ENCODE data around the gene OSTN.

OSTN gene

GRCh38 chr3:191296041-191296541 lies 97.0 kb downstream of the OSTN start:
- H3K4me3 ChIP-seq (replicated peaks in 1 of 2; ENCODE audit: low read depth in 2 of 2, low read length in 2 of 2) = no peak overlapping the region
- TF ChIP-seq, protein P1, sequence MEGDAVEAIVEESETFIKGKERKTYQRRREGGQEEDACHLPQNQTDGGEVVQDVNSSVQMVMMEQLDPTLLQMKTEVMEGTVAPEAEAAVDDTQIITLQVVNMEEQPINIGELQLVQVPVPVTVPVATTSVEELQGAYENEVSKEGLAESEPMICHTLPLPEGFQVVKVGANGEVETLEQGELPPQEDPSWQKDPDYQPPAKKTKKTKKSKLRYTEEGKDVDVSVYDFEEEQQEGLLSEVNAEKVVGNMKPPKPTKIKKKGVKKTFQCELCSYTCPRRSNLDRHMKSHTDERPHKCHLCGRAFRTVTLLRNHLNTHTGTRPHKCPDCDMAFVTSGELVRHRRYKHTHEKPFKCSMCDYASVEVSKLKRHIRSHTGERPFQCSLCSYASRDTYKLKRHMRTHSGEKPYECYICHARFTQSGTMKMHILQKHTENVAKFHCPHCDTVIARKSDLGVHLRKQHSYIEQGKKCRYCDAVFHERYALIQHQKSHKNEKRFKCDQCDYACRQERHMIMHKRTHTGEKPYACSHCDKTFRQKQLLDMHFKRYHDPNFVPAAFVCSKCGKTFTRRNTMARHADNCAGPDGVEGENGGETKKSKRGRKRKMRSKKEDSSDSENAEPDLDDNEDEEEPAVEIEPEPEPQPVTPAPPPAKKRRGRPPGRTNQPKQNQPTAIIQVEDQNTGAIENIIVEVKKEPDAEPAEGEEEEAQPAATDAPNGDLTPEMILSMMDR (IDR thresholded peaks at IDR 0.05; ENCODE audit: low read depth, low read length) = no peak
- no peak for DNase-seq (ENCODE audit: low read depth in 2 of 2)

DNA sequence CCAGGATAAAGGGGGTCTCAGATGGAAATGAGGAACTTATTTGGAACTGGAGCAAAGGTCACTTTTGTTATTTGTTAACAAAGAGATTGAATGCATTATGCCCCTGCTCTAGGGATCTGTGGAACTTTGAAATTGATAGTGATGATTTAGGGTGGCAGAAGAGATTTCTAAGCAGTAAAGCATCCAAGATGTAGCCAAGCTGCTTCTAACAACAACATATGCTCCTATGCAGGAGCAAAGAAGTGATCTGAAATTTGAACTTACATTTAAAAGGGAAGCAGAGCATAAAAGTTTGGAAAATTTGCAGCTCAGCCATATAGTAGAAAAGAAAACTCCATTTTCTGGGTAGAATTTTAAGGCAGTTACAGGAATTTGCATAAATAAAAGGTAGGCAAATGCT lies 99.8 kb downstream of the OSTN start:
- H3K4me3 ChIP-seq (replicated peaks in 1 of 2; ENCODE audit: low read depth in 2 of 2, low read length in 2 of 2) = no peak overlapping the region
- no peak for DNase-seq (ENCODE audit: low read depth in 2 of 2)
- TF ChIP-seq, protein P1 (IDR thresholded peaks at IDR 0.05; ENCODE audit: low read depth, low read length) = no peak

DNA sequence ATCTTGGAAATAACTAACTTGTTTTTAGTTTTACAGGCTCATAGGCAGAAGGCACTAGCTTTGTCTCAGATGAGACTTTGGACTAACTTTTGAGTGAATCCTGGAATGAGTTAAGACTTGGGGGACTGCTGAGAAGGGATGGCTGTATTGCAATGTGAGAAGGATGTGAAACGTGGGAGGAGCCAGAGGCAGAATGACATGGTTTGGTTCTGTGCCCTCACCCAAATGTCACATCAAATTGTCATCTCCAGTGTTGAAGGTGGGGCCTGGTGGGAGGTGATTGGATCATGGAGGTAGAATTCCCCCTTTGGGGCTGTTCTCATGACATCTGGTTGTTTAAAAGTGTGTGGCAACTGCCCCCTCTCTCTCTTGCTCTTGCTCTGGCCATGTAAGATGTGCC lies 101.4 kb downstream of the OSTN start:
- TF ChIP-seq, protein P1 (IDR thresholded peaks at IDR 0.05; ENCODE audit: low read depth, low read length) = no peak

DNA sequence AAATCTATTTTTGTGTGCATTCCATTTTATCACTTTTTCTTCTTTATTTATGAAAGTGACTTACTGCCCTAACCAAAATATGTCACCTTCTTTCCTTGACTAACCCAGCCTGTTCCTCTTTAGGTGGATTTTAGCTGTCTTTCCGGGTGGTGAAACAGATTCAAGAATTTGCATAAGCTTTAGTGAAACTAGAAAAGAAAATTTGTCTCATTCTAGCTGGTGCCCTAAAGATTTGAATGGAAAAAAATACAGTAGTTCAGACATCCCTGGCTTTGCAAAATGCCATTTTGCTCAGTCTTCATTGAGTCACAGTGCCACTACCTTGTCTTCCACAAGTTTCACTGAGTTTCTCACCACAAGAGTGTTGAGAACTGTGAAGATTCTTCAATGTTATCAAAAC lies 102.0 kb downstream of the OSTN start:
- H3K4me3 ChIP-seq (replicated peaks in 1 of 2; ENCODE audit: low read depth in 2 of 2, low read length in 2 of 2) = no peak overlapping the region
- no peak for DNase-seq (ENCODE audit: low read depth in 2 of 2)
- TF ChIP-seq, protein P1 (IDR thresholded peaks at IDR 0.05; ENCODE audit: low read depth, low read length) = no peak

More for the DNA sequence above, 101.4 kb downstream of the OSTN start:
- no peak overlapping the region for H3K4me3 ChIP-seq (replicated peaks in 1 of 2; ENCODE audit: low read depth in 2 of 2, low read length in 2 of 2)
- DNase-seq (ENCODE audit: low read depth in 2 of 2) = no peak

DNA sequence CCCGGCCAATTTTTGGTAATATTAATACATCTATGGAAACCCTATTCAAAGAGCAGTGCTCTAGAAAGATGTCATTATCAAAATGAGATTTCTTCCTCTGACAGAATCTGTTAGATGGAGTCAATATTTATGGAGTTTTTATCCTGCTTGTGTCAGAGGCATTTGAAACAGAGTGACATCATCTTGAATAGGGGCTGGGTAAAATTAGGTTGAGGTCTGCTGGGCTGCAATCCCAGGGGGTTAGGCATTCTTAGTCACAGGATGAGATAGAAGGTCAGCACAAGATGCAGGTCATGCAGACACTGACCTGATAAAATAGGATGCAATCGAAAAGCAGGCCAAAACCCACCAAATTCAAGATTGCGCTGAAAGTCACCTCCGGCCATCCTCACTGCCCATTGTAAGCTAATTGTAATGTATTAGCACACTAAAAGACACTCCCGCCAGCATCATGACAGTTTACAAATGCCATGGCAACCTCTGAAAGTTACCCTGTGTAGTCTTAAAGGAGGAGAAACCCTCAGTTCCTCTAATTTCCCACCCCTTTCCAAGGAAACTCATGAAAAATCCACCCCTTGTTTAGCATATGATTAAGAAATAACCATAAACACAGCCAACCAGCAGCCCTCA lies 102.9 kb downstream of the OSTN start:
- no peak overlapping the region for H3K4me3 ChIP-seq (replicated peaks in 1 of 2; ENCODE audit: low read depth in 2 of 2, low read length in 2 of 2)
- DNase-seq (ENCODE audit: low read depth in 2 of 2) = no peak
- TF ChIP-seq, protein P1 (IDR thresholded peaks at IDR 0.05; ENCODE audit: low read depth, low read length) = no peak

GRCh38 chr3:191302451-191302850 lies 103.4 kb downstream of the OSTN start:
- DNase-seq (ENCODE audit: low read depth in 2 of 2) = no peak
- no peak overlapping the region for H3K4me3 ChIP-seq (replicated peaks in 1 of 2; ENCODE audit: low read depth in 2 of 2, low read length in 2 of 2)
- TF ChIP-seq, protein P1 (IDR thresholded peaks at IDR 0.05; ENCODE audit: low read depth, low read length) = no peak

- TF ChIP-seq, protein P1 (IDR thresholded peaks at IDR 0.05; ENCODE audit: low read depth, low read length) = no peak
- no peak overlapping the region for H3K4me3 ChIP-seq (replicated peaks in 1 of 2; ENCODE audit: low read depth in 2 of 2, low read length in 2 of 2)
- DNase-seq (ENCODE audit: low read depth in 2 of 2) = peak in 1 of 2 donors; percentile 27
These were observed 104.6 kb downstream of the OSTN start for GRCh38 chr3:191303596-191303995.

Measured in cardiac fibroblast (primary cell).